ENCODE data around the gene XPO5.

DNA sequence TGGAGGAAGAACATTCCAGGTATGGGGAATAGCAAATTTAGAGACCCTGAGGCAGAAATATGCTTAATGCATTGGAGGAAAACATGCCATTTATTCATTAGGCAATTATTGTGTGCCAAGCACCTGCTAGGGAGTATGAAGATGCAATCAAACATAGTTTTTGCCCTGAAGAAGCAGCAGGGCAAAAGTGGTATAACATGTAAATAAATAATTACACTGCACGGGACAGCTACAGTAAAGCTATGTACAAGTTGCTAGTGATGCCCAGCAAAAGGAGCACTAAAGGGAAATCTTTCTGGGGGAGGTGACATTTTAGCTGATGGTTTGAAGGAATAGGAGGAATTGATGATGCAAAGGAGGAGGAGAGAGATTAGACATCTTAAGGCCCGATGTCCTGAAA, 99.1 kb downstream of the XPO5 start:
- TF ChIP-seq, protein P1, sequence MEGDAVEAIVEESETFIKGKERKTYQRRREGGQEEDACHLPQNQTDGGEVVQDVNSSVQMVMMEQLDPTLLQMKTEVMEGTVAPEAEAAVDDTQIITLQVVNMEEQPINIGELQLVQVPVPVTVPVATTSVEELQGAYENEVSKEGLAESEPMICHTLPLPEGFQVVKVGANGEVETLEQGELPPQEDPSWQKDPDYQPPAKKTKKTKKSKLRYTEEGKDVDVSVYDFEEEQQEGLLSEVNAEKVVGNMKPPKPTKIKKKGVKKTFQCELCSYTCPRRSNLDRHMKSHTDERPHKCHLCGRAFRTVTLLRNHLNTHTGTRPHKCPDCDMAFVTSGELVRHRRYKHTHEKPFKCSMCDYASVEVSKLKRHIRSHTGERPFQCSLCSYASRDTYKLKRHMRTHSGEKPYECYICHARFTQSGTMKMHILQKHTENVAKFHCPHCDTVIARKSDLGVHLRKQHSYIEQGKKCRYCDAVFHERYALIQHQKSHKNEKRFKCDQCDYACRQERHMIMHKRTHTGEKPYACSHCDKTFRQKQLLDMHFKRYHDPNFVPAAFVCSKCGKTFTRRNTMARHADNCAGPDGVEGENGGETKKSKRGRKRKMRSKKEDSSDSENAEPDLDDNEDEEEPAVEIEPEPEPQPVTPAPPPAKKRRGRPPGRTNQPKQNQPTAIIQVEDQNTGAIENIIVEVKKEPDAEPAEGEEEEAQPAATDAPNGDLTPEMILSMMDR (IDR thresholded peaks at IDR 0.05), result no peak
- no peak for TF ChIP-seq POLR2A (IDR thresholded peaks at IDR 0.05)

Measured in suprapubic skin (tissue), 3 donors.